Testis (tissue), 2 donors: ENCODE measurements around the gene ABRACL.

Source experiments
- CTCF ChIP-seq, 3 experiments: fragments of 450-650 bp in 2 of 3; fragments of 200-600 bp in 1 of 3; sonication (generic) in 1 of 3; IDR thresholded peaks; one replicate each; pipeline ENCODE4 v1.5.1; 2016 to 2019; ENCODE audit warnings: antibody characterized with exemption in 3 of 3, mild to moderate bottlenecking in 2 of 3, moderate library complexity in 1 of 3
- POLR2A ChIP-seq: fragments of 450-650 bp; IDR thresholded peaks from one replicate; pipeline ENCODE4 v1.6.1; 2017; ENCODE audit warnings: antibody characterized with exemption, mild to moderate bottlenecking, moderate library complexity

- no peak for TF ChIP-seq CTCF (IDR thresholded peaks at IDR 0.05)
- no peak for TF ChIP-seq POLR2A
Measured at GRCh38 chr6:139050770-139051313, 22.3 kb downstream of the ABRACL start.
